ENCODE results near the gene PSTPIP1. TPM values are rescaled to one million over a fixed set of nuclear protein-coding genes. Genes with fewer than 3 reads are reported as not detected.

The PSTPIP1 gene
- total and polyA plus RNA-seq, 2 experiments from 2014 or later, result 0.80 to 3.7 TPM

- TF ChIP-seq, protein P1, sequence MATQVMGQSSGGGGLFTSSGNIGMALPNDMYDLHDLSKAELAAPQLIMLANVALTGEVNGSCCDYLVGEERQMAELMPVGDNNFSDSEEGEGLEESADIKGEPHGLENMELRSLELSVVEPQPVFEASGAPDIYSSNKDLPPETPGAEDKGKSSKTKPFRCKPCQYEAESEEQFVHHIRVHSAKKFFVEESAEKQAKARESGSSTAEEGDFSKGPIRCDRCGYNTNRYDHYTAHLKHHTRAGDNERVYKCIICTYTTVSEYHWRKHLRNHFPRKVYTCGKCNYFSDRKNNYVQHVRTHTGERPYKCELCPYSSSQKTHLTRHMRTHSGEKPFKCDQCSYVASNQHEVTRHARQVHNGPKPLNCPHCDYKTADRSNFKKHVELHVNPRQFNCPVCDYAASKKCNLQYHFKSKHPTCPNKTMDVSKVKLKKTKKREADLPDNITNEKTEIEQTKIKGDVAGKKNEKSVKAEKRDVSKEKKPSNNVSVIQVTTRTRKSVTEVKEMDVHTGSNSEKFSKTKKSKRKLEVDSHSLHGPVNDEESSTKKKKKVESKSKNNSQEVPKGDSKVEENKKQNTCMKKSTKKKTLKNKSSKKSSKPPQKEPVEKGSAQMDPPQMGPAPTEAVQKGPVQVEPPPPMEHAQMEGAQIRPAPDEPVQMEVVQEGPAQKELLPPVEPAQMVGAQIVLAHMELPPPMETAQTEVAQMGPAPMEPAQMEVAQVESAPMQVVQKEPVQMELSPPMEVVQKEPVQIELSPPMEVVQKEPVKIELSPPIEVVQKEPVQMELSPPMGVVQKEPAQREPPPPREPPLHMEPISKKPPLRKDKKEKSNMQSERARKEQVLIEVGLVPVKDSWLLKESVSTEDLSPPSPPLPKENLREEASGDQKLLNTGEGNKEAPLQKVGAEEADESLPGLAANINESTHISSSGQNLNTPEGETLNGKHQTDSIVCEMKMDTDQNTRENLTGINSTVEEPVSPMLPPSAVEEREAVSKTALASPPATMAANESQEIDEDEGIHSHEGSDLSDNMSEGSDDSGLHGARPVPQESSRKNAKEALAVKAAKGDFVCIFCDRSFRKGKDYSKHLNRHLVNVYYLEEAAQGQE (IDR thresholded peaks at IDR 0.05; ENCODE audit: unreplicated experiment), result no peak
- TF ChIP-seq STAT1 (IDR thresholded peaks at IDR 0.05; ENCODE audit: unreplicated experiment) (no peak), CREB1 (CRISPR knock-in tag; IDR thresholded peaks at IDR 0.05; ENCODE audit: low read depth) (no peak), EZH2 (IDR thresholded peaks at IDR 0.05; ENCODE audit: low read depth, unreplicated experiment) (no peak), ETS1 (IDR thresholded peaks at IDR 0.05) (no peak), NANOG (IDR thresholded peaks at IDR 0.05; ENCODE audit: borderline replicate concordance) (no peak), ZNF331 (CRISPR knock-in tag; IDR thresholded peaks at IDR 0.05; ENCODE audit: low read depth) (no peak)
These were observed 44.2 kb downstream of the PSTPIP1 start (continued) for GRCh38 chr15:77039217-77039533.

DNA sequence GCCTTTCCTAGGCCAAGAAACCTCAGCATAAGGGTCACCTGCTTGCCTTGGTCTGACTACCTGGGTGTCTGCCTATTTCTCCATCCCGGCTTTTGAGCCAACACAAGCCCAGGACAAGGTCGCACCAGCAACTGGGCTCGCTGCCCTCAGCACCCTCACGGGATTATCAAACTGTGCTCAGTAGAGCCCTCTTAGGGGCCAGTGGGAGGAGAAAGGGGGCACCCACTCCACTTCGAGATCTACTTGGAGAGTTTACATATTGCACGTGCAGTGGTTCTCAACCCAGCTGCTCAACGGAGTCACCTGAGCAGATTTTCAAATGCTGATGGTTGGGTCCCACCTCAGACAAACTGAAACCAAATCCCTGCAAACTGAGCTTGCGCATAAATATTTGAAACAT, 44.9 kb downstream of the PSTPIP1 start:
- no peaks in the 10 kb centered on the region; the same call in none of the 3 replicates for H3K4me1 Mint-ChIP-seq
- TF ChIP-seq, protein P2, sequence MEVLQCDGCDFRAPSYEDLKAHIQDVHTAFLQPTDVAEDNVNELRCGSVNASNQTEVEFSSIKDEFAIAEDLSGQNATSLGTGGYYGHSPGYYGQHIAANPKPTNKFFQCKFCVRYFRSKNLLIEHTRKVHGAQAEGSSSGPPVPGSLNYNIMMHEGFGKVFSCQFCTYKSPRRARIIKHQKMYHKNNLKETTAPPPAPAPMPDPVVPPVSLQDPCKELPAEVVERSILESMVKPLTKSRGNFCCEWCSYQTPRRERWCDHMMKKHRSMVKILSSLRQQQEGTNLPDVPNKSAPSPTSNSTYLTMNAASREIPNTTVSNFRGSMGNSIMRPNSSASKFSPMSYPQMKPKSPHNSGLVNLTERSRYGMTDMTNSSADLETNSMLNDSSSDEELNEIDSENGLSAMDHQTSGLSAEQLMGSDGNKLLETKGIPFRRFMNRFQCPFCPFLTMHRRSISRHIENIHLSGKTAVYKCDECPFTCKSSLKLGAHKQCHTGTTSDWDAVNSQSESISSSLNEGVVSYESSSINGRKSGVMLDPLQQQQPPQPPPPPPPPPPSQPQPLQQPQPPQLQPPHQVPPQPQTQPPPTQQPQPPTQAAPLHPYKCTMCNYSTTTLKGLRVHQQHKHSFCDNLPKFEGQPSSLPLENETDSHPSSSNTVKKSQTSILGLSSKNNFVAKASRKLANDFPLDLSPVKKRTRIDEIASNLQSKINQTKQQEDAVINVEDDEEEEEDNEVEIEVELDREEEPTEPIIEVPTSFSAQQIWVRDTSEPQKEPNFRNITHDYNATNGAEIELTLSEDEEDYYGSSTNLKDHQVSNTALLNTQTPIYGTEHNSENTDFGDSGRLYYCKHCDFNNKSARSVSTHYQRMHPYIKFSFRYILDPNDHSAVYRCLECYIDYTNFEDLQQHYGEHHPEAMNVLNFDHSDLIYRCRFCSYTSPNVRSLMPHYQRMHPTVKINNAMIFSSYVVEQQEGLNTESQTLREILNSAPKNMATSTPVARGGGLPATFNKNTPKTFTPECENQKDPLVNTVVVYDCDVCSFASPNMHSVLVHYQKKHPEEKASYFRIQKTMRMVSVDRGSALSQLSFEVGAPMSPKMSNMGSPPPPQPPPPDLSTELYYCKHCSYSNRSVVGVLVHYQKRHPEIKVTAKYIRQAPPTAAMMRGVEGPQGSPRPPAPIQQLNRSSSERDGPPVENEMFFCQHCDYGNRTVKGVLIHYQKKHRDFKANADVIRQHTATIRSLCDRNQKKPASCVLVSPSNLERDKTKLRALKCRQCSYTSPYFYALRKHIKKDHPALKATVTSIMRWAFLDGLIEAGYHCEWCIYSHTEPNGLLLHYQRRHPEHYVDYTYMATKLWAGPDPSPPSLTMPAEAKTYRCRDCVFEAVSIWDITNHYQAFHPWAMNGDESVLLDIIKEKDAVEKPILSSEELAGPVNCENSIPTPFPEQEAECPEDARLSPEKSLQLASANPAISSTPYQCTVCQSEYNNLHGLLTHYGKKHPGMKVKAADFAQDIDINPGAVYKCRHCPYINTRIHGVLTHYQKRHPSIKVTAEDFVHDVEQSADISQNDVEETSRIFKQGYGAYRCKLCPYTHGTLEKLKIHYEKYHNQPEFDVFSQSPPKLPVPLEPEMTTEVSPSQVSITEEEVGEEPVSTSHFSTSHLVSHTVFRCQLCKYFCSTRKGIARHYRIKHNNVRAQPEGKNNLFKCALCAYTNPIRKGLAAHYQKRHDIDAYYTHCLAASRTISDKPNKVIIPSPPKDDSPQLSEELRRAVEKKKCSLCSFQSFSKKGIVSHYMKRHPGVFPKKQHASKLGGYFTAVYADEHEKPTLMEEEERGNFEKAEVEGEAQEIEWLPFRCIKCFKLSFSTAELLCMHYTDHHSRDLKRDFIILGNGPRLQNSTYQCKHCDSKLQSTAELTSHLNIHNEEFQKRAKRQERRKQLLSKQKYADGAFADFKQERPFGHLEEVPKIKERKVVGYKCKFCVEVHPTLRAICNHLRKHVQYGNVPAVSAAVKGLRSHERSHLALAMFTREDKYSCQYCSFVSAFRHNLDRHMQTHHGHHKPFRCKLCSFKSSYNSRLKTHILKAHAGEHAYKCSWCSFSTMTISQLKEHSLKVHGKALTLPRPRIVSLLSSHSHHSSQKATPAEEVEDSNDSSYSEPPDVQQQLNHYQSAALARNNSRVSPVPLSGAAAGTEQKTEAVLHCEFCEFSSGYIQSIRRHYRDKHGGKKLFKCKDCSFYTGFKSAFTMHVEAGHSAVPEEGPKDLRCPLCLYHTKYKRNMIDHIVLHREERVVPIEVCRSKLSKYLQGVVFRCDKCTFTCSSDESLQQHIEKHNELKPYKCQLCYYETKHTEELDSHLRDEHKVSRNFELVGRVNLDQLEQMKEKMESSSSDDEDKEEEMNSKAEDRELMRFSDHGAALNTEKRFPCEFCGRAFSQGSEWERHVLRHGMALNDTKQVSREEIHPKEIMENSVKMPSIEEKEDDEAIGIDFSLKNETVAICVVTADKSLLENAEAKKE (CRISPR knock-in tag; IDR thresholded peaks at IDR 0.05), result no peak
- TF ChIP-seq CREB1 (CRISPR knock-in tag; IDR thresholded peaks at IDR 0.05; ENCODE audit: low read depth), result no peak
- TF ChIP-seq EZH2 (IDR thresholded peaks at IDR 0.05; ENCODE audit: low read depth, unreplicated experiment), result no peak
- no peaks in the 10 kb centered on the region for H3K79me2 ChIP-seq (replicated peaks; ENCODE audit: insufficient read depth)
- no peaks in the 10 kb centered on the region for H4K20me1 ChIP-seq (replicated peaks; ENCODE audit: insufficient read depth)
- peaks cover 60% of the 10 kb centered on the region for H3K36me3 Mint-ChIP-seq (ENCODE audit: low read depth)
- DNase-seq (ENCODE audit: low spot score), result no peak
- H3K4me1 ChIP-seq (ENCODE audit: insufficient read depth), result no peaks in the 10 kb centered on the region
- no peak overlapping the region for H3K4me2 ChIP-seq
- H3K36me3 ChIP-seq (ENCODE audit: insufficient read depth), result no peaks in the 10 kb centered on the region
- no peak overlapping the region for H3K27ac ChIP-seq (ENCODE audit: low read depth)
- no peaks in the 10 kb centered on the region for H3K9me2 ChIP-seq (ENCODE audit: insufficient read depth)
- ATAC-seq, result no peak
- no peak overlapping the region for H3K4me3 Mint-ChIP-seq
- no peak overlapping the region for H3K4me3 ChIP-seq
- H2AFZ ChIP-seq, result no peak overlapping the region
- no peaks in the 10 kb centered on the region for H3K27me3 ChIP-seq (ENCODE audit: insufficient read depth)
- peaks cover 26% of the 10 kb centered on the region for H3K27me3 Mint-ChIP-seq (ENCODE audit: insufficient read depth, low read depth, poor library complexity)
- no peak overlapping the region for H3K27ac Mint-ChIP-seq
- H3F3A ChIP-seq (replicated peaks; ENCODE audit: low read depth), result no peaks in the 10 kb centered on the region
- peaks cover 29% of the 10 kb centered on the region for H3K9me3 Mint-ChIP-seq
